Smooth muscle cell (in vitro differentiated cells): ENCODE measurements around the gene RNLS. TPM values are rescaled to one million over a fixed set of nuclear protein-coding genes. Genes with fewer than 3 reads are reported as not detected.

Experiments used
- DNase-seq: peaks from one replicate; lab custom pipeline; 2025; ENCODE audit not compliant: unreplicated experiment; lab: John Stamatoyannopoulos, UW
- H2AFZ ChIP-seq: fragments of 200-600 bp; sonication (generic); 2 replicates; pipeline ENCODE4 v1.6.0; 2016; ENCODE audit warnings: antibody characterized with exemption, low read depth, mild to moderate bottlenecking
- H3F3A ChIP-seq: fragments of 200-600 bp; sonication (generic); 2 replicates; pipeline ENCODE4 v1.6.0; 2017; ENCODE audit warnings: antibody characterized with exemption, low read depth
- H3K27ac ChIP-seq: fragments of 200-600 bp; sonication (generic); 2 replicates; pipeline ENCODE4 v1.5.1; 2016; ENCODE audit warnings: low read depth, mild to moderate bottlenecking
- H3K27me3 ChIP-seq: fragments of 200-600 bp; sonication (generic); 2 replicates; pipeline ENCODE4 v1.6.1; 2016; ENCODE audit warnings: low read depth, mild to moderate bottlenecking
- H3K36me3 ChIP-seq: fragments of 200-600 bp; sonication (generic); 2 replicates; pipeline ENCODE4 v1.5.1; 2016; ENCODE audit warnings: low read depth
- H3K4me1 ChIP-seq: fragments of 200-600 bp; sonication (generic); 2 replicates; pipeline ENCODE4 v1.5.1; 2016; ENCODE audit warnings: low read depth
- H3K4me2 ChIP-seq: fragments of 200-600 bp; sonication (generic); 2 replicates; pipeline ENCODE4 v1.6.0; 2016; ENCODE audit warnings: mild to moderate bottlenecking
- H3K4me3 ChIP-seq: fragments of 200-600 bp; sonication (generic); 2 replicates; pipeline ENCODE4 v1.5.1; 2016; ENCODE audit warnings: mild to moderate bottlenecking
- H3K79me2 ChIP-seq: fragments of 200-600 bp; sonication (generic); 2 replicates; pipeline ENCODE4 v1.6.0; 2016; ENCODE audit warnings: low read depth, mild to moderate bottlenecking
- H3K9ac ChIP-seq: fragments of 200-600 bp; sonication (generic); 2 replicates; pipeline ENCODE4 v1.6.0; 2016; ENCODE audit warnings: low read depth
- H3K9me3 ChIP-seq: fragments of 200-600 bp; sonication (generic); replicated peaks from 2 replicates; pipeline ENCODE4 v1.5.1; 2016; ENCODE audit warnings: low read depth
- H4K20me1 ChIP-seq: fragments of 200-600 bp; sonication (generic); 2 replicates; pipeline ENCODE4 v1.6.0; 2016; ENCODE audit warnings: low read depth
- CTCF ChIP-seq: fragments of 200-600 bp; sonication (generic); IDR thresholded peaks from 2 replicates; pipeline ENCODE4 v1.5.1; 2017; ENCODE audit warnings: borderline replicate concordance, mild to moderate bottlenecking, antibody characterized with exemption; ENCODE audit not compliant: insufficient read depth, poor library complexity, severe bottlenecking
- WGBS: methylation state at CpG from one replicate; pipeline ENCODE4 v1.1.7; 2016; ENCODE audit warnings: low lambda C conversion rate; 5-methylcytosine and 5-hydroxymethylcytosine counted together
- polyA plus RNA-seq: library from polyadenylated mRNA; unstranded; fragments of >200 nt; fragmentation: Nextera tagmentation; extraction: Ambion mirVana; gene quantifications from 2 replicates; pipeline ENCODE4 v1.2.1, GENCODE V29; 2016
- small RNA-seq: library from RNA; depleted of rRNA; stranded (forward); fragments of <200 nt; gene quantifications from one replicate; pipeline ENCODE3, GENCODE V24; 2014
- total RNA-seq: library from RNA; depleted of rRNA; stranded (reverse); fragments of >200 nt; gene quantifications from 2 replicates; pipeline ENCODE4 v1.2.3, GENCODE V29; 2014

Gene RNLS
- total and polyA plus RNA-seq, 2 experiments from 2014 or later = 4.8 to 11.2 TPM

DNA sequence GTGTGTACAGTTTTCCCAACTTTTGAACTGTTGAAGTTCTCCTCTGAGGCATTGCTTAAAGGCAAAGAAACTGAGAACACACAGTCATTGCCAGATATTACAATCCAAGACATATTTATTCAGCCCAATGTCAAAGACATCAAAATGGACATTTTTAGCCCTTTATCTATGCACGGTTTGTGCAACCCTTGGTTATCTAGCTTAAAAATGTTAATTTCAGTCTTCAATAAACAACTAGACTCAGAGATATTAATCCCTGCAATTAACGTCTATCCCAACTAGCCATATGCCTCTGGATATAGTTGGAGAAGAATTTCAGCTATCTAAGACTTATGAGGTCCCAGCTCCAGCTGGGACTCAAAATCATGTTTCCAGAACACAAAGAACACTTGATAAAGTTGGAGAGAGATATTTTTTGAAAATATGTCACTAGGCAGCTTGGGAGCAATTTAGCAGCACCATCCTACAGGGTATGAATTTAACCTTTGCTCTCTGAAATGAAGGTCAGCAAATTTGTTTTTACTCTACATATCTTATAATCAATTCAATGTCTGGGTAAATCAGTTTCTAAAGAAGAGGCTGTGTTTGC, 357.0 kb downstream of the RNLS start:
- 29% methylated on average over 2 of the region's 2 CpGs for WGBS
- Histone ChIP-seq H4K20me1 (no peaks in the 10 kb centered on the region), H3K79me2 (no peaks in the 10 kb centered on the region), H3K4me2 (no peak overlapping the region), H3F3A (no peaks in the 10 kb centered on the region), H3K27ac (no peak overlapping the region), H3K36me3 (no peaks in the 10 kb centered on the region), H3K4me3 (no peak overlapping the region), H3K9ac (no peak overlapping the region), H3K27me3 (peaks cover 14% of the 10 kb centered on the region), H3K4me1 (peaks cover 6% of the 10 kb centered on the region), H3K9me3 (no peaks in the 10 kb centered on the region), H2AFZ (no peak overlapping the region)
- no peak for DNase-seq
- no peak for TF ChIP-seq CTCF

Small RNAs within 50 kb of the gene (small RNA-seq; reads per million reads assigned to genes)
- gene AL353149.1 = not detected
- not detected for gene RF00019

Other genes starting within 250 kb of the RNLS start
- not detected in 2 replicates for gene LIPJ, start 3.4 kb upstream of the RNLS start, total RNA-seq
- gene LIPJ, start 3.4 kb upstream of the RNLS start, polyA plus RNA-seq = not detected in 2 replicates
- not detected in 2 replicates for gene LIPF, start 81.1 kb upstream of the RNLS start, total RNA-seq
- gene LIPF, start 81.1 kb upstream of the RNLS start, polyA plus RNA-seq = not detected in 2 replicates
- 0.18 and 0.36 TPM in 2 replicates for gene LIPK, start 122.9 kb upstream of the RNLS start, total RNA-seq
- 0.52 TPM in 1 of 2 replicates, not detected in the other for gene LIPK, start 122.9 kb upstream of the RNLS start, polyA plus RNA-seq
- gene LIPN, start 176.7 kb upstream of the RNLS start, total RNA-seq = 0.27 and 0.40 TPM in 2 replicates
- not detected in 2 replicates for gene LIPN, start 176.7 kb upstream of the RNLS start, polyA plus RNA-seq
- gene LIPM, start 219.4 kb upstream of the RNLS start, total RNA-seq = 0.67 and 0.85 TPM in 2 replicates
- gene LIPM, start 219.4 kb upstream of the RNLS start, polyA plus RNA-seq = not detected in 2 replicates